ENCODE results near the gene EPB41. TPM values are rescaled to one million over a fixed set of nuclear protein-coding genes. Genes with fewer than 3 reads are reported as not detected.
"Not testable (repeated sequence)": the region's sequence is repeated elsewhere in the genome, so short reads cannot be mapped to it uniquely, and the experiment has no call there.

EPB41 gene
- total RNA-seq, 1 donor from 2014 or later: 68.0 TPM

DNA sequence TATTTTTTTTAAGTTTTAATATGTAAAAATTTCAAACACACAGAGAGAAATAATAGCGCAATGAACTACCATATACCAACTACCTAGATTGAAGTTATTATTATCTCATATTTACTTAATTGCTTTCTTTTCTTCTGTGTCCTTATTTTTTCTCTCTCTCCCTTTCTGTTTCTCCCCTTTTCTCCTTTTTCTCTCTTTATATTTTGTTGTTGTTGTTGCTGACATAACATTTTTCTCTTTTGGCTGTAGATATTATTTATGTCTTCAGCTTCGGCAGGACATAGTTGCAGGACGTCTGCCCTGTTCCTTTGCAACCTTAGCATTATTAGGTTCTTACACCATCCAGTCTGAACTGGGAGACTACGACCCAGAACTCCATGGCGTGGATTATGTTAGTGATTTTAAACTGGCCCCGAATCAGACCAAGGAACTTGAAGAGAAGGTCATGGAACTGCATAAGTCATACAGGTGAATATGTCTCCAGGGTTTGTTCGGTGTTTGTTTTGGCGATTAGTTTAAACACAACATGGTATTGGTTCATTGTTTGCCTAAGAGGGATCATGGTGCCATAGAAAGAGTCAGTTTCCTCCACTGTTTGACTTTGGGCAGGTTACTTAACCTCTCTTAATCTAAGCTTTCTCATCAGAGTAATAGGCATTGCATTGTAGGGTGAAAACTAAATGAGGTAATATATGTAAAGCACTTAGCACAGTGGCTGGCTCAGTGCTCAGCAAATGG, 103.8 kb downstream of the EPB41 start:
- H3K36me3 Mint-ChIP-seq (ENCODE audit: low read depth): peaks cover 13% of the 10 kb centered on the region
- H3K27ac Mint-ChIP-seq: no peak overlapping the region
- intact Hi-C loops (cut with micrococcal nuclease): no loop called here

DNA sequence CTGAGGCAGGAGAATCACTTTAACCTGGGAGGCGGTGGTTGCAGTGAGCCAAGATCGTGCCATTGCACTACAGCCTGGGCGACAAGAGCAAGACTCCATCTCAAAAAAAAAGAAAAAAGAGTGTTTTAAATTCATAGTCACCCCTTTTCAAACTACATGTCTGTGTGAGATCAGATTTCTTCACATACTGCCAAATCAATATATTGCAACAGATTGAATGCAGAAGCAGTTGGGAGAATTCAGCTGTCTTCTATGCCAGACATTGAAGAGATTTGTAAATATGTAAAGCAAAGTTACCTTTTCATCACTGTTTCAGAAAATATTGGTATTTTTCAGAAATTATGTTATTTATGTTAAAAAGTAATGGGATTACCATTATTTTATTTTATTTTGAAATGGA, 108.3 kb downstream of the EPB41 start:
- Mint-ChIP-seq H3K36me3 (ENCODE audit: low read depth) (peaks cover 13% of the 10 kb centered on the region), H3K27ac (no peak overlapping the region), H3K4me1 (ENCODE audit: low read depth) (no peaks in the 10 kb centered on the region), H3K4me3 (ENCODE audit: low read depth) (no peak overlapping the region), H3K27me3 (ENCODE audit: low read depth) (no peaks in the 10 kb centered on the region), H3K9me3 (no peaks in the 10 kb centered on the region)
- DNase-seq (ENCODE audit: low spot score): no peak
- intact Hi-C loops (cut with micrococcal nuclease): no loop called here

More for the DNA sequence above, 103.8 kb downstream of the EPB41 start:
- no peaks in the 10 kb centered on the region for H3K4me1 Mint-ChIP-seq (ENCODE audit: low read depth)
- H3K4me3 Mint-ChIP-seq (ENCODE audit: low read depth): no peak overlapping the region
- no peaks in the 10 kb centered on the region for H3K9me3 Mint-ChIP-seq
- H3K27me3 Mint-ChIP-seq (ENCODE audit: low read depth): no peaks in the 10 kb centered on the region
- no peak for DNase-seq (ENCODE audit: low spot score)

DNA sequence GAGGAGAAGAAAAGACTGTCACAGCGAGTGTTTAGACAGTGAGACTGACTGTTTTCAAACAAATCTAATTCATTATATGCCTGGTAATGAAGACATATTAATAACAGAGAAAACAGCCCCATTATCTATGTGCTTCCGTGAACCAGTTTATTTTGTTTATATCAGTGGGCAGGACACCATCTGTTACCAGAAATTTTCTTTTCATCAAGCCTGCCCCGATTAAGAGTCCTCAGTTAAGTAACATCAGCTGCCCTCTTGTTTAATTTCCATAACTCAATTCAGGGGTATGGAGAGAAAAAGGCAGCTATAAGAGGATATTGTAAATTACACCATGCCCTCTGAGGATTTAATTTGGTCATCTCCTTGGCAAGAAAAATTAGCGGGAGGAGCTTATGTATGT, 115.3 kb downstream of the EPB41 start:
- H3K27me3 Mint-ChIP-seq (ENCODE audit: low read depth): no peaks in the 10 kb centered on the region

DNA sequence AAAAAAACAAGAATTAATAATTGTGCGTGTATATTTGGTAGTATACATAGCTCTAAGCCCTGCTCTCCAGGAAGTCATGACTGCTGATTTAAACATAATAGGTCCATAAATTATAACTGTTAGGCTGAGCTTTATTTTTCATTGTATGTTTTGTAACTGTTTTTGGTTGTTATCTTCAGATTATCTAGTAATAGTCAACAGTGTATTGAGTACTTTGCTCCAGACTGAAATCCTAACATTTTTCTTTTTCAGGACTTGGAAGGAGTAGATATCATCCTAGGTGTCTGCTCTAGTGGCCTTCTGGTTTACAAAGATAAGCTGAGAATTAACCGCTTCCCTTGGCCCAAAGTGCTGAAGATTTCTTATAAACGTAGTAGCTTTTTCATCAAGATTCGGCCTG, 118.5 kb downstream of the EPB41 start:
- no peak for DNase-seq (ENCODE audit: low spot score)
- no peaks in the 10 kb centered on the region for H3K4me1 Mint-ChIP-seq (ENCODE audit: low read depth)
- H3K4me3 Mint-ChIP-seq (ENCODE audit: low read depth): no peak overlapping the region
- H3K27me3 Mint-ChIP-seq (ENCODE audit: low read depth): no peaks in the 10 kb centered on the region
- no peak overlapping the region for H3K27ac Mint-ChIP-seq
- H3K36me3 Mint-ChIP-seq (ENCODE audit: low read depth): peaks cover 24% of the 10 kb centered on the region
- intact Hi-C loops (cut with micrococcal nuclease): loop anchor here (1.0 to 10.0 kb wide), 3 partner anchors 151 to 248 kb away; no protein-coding TSS in a partner anchor
- H3K9me3 Mint-ChIP-seq: no peaks in the 10 kb centered on the region

More for the DNA sequence above, 115.3 kb downstream of the EPB41 start:
- Mint-ChIP-seq H3K9me3 (no peaks in the 10 kb centered on the region), H3K27ac (no peak overlapping the region), H3K4me3 (ENCODE audit: low read depth) (no peak overlapping the region), H3K36me3 (ENCODE audit: low read depth) (peaks cover 22% of the 10 kb centered on the region), H3K4me1 (ENCODE audit: low read depth) (no peaks in the 10 kb centered on the region)
- intact Hi-C loops (cut with micrococcal nuclease): loop anchor here (5.0 to 10.0 kb wide), 2 partner anchors 173 to 245 kb away; no protein-coding TSS in a partner anchor
- no peak for DNase-seq (ENCODE audit: low spot score)

DNA sequence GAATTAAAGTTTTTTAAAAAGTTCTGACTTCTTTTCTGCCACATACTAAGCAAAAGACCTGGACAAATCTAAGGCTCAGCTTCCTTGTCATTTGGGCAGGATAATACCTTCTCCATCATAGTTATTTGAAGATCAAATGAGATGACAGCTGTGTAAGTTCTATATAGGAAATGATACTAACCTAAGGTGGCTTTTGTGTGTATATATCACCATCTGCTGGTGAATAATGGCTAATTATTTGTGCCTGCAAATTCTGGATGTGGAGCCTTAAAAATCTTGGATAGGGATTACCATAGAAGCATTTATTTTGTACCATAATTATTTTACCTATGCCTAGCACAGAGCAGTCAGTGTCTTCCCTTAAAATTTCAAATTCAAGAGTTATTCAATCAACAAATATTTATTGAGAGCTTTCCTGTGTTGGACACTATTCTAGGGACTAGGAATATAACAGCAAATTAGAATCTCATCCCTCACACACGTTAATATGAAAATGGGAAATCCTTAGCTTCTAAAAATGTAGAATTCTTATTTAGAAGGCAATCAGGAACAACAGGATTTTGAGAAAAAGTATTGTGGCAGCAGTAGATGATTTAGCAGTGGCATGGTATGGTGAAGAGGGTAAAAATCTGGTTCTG, 119.6 kb downstream of the EPB41 start:
- H3K36me3 Mint-ChIP-seq (ENCODE audit: low read depth): peaks cover 26% of the 10 kb centered on the region
- intact Hi-C loops (cut with micrococcal nuclease): loop anchor here (1.0 to 10.0 kb wide), 3 partner anchors 152 to 249 kb away; no protein-coding TSS in a partner anchor
- H3K27ac Mint-ChIP-seq: no peak overlapping the region
- H3K4me3 Mint-ChIP-seq (ENCODE audit: low read depth): no peak overlapping the region
- no peaks in the 10 kb centered on the region for H3K4me1 Mint-ChIP-seq (ENCODE audit: low read depth)
- no peak for DNase-seq (ENCODE audit: low spot score)
- H3K27me3 Mint-ChIP-seq (ENCODE audit: low read depth): no peaks in the 10 kb centered on the region
- no peaks in the 10 kb centered on the region for H3K9me3 Mint-ChIP-seq

DNA sequence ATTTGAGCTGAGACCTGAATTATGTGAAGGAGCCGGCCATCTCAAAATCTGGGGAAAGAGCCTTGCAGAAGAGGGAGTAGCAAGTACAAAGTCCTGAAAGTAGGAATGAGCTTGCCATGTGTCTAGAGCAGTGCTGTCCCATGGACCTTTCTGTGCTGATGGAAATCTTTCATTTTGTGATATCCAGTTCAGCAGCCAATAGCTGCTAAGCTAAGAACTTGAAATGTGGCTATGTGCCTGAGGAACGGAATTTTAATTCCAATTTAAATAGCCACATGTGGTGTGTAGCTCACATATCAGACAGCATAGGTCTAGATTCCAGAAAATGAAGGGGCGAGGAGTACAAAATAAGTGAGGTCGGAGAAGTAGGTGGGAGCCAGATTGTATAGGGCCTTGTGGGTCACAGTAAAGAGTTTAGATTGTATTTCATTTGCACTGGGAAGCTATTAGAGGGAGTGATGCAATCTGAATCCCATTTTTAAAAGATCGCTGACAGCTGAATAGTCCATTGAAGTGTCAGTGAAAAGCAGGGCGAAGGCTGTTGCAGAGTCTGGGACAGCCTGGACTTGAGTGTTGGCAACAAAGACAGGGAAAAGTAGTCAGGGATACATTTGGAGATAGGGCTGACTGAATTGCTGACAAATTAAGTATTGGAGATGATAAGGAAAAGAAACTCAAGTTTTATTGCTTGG, 129.1 kb downstream of the EPB41 start:
- no peak for DNase-seq (ENCODE audit: low spot score)
- Mint-ChIP-seq H3K27ac (peak overlapping the region; percentile 24), H3K4me1 (ENCODE audit: low read depth) (peaks cover 6% of the 10 kb centered on the region), H3K36me3 (ENCODE audit: low read depth) (peaks cover 24% of the 10 kb centered on the region), H3K4me3 (ENCODE audit: low read depth) (no peak overlapping the region), H3K9me3 (no peaks in the 10 kb centered on the region), H3K27me3 (ENCODE audit: low read depth) (no peaks in the 10 kb centered on the region)
- intact Hi-C loops (cut with micrococcal nuclease): no loop called here

DNA sequence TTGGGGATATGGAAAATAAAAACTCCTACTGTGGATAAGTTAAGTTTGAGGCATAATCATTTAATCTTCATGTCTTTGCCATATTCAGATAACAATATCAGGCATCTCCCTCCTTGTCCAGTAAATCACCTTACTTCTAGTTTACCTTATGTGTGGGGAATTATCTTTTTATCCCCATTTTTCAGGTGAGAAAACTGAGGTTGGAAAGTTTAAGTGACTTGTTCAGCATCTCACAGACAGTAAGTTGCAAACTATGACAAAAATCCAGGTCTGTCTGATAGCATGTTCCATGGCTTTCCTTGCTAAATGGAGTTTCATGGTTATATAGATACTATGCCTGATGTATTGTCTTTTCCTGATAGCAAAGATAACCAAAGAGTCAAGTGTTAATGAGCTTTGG, 129.6 kb downstream of the EPB41 start:
- intact Hi-C loops (cut with micrococcal nuclease): no loop called here
- Mint-ChIP-seq H3K27ac (no peak overlapping the region), H3K9me3 (no peaks in the 10 kb centered on the region), H3K4me1 (ENCODE audit: low read depth) (peaks cover 6% of the 10 kb centered on the region), H3K36me3 (ENCODE audit: low read depth) (peaks cover 26% of the 10 kb centered on the region), H3K4me3 (ENCODE audit: low read depth) (no peak overlapping the region), H3K27me3 (ENCODE audit: low read depth) (no peaks in the 10 kb centered on the region)
- DNase-seq (ENCODE audit: low spot score): no peak

DNA sequence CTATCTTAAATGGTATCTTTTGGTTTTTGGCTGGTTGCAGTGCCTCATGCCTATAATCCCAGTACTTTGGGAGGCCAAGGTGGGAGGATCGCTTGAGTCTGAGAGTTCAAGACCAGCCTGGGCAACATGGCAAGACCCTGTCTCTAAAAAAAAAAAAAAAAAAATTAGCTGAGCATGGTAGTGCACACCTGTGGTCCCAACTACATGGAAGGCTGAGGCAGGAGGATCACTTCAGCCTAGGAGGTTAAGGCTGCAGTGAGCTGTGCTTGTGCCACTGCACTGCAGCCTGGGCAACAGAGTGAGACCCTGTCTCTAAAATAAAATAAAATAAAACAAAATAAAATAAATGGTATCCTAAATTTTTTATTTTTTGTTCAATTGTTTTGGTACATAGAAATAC, 131.3 kb downstream of the EPB41 start:
- H3K9me3 Mint-ChIP-seq; H3K4me3 Mint-ChIP-seq (ENCODE audit: low read depth); H3K27ac Mint-ChIP-seq; H3K4me1 Mint-ChIP-seq (ENCODE audit: low read depth); DNase-seq (ENCODE audit: low spot score); H3K27me3 Mint-ChIP-seq (ENCODE audit: low read depth); intact Hi-C loops (cut with micrococcal nuclease): not testable (repeated sequence)
- peaks cover 27% of the 10 kb centered on the region for H3K36me3 Mint-ChIP-seq (ENCODE audit: low read depth)

DNA sequence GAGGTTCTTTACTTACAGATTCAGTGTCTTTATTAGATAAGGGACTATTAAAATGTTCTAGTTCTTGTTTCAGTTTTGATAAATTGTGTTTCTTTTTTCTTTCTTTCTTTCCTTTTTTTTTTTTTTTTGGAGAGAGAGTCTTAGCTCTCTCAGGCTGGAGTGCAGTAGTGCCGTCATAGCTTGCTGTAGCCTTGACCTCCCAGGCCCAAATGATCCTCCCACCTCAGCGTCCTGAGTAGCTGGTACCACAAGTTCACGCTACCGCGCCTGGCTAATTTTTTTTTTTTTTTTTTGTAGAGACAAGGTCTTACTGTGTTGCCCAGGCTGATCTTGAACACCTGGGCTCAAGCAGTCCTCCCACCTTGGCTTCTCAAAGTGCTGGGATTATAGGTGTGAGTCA, 132.8 kb downstream of the EPB41 start:
- DNase-seq (ENCODE audit: low spot score): no peak
- Mint-ChIP-seq H3K36me3 (ENCODE audit: low read depth) (peaks cover 20% of the 10 kb centered on the region), H3K27ac (no peak overlapping the region), H3K27me3 (ENCODE audit: low read depth) (no peaks in the 10 kb centered on the region), H3K9me3 (no peaks in the 10 kb centered on the region), H3K4me3 (ENCODE audit: low read depth) (no peak overlapping the region), H3K4me1 (ENCODE audit: low read depth) (peaks cover 3% of the 10 kb centered on the region)
- intact Hi-C loops (cut with micrococcal nuclease): no loop called here

DNA sequence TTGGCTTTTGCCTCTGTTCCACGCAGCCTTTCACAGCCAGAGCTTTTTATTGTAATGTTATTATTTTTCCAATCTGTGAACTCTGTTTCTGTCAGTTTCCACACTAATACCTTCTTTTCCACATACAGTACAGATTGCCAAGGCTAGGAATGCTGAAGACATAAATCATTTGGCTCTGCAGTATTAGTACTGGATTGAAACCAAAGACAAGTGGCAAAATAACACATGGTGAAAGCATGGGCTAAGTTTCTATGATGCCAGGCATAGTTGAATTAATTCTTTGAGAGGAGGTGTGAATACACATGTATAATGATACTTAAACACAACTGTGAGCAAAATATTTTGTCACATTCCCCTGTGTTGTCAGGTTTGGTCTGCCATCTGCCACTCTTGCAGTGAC, 135.8 kb downstream of the EPB41 start:
- H3K36me3 Mint-ChIP-seq (ENCODE audit: low read depth): peaks cover 22% of the 10 kb centered on the region
- DNase-seq (ENCODE audit: low spot score): no peak
- H3K4me1 Mint-ChIP-seq (ENCODE audit: low read depth): peaks cover 3% of the 10 kb centered on the region
- no peak overlapping the region for H3K4me3 Mint-ChIP-seq (ENCODE audit: low read depth)
- no peaks in the 10 kb centered on the region for H3K9me3 Mint-ChIP-seq
- intact Hi-C loops (cut with micrococcal nuclease): no loop called here
- no peaks in the 10 kb centered on the region for H3K27me3 Mint-ChIP-seq (ENCODE audit: low read depth)
- no peak overlapping the region for H3K27ac Mint-ChIP-seq

DNA sequence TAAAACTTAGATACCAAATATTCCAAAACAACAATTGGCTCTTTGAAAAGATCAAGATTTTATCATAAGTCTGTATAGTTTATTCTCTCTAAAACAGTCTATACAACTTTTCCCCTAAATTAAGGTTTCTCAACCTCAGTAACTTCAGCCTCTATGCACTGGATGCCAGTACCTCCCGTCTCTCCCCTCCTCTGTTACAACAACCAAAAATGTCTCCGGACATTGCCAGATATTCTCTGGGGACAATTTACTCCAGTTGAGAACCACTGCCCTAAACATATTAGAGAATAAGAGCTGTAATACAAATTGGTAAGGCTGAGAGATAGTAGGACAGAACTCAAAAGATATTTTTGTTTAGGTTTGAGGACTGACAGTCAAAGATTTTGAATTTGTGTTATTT, 137.7 kb downstream of the EPB41 start:
- Mint-ChIP-seq H3K27ac (no peak overlapping the region), H3K4me1 (ENCODE audit: low read depth) (no peaks in the 10 kb centered on the region), H3K9me3 (no peaks in the 10 kb centered on the region), H3K36me3 (ENCODE audit: low read depth) (peaks cover 24% of the 10 kb centered on the region), H3K4me3 (ENCODE audit: low read depth) (no peak overlapping the region), H3K27me3 (ENCODE audit: low read depth) (no peaks in the 10 kb centered on the region)
- no peak for DNase-seq (ENCODE audit: low spot score)
- intact Hi-C loops (cut with micrococcal nuclease): no loop called here

DNA sequence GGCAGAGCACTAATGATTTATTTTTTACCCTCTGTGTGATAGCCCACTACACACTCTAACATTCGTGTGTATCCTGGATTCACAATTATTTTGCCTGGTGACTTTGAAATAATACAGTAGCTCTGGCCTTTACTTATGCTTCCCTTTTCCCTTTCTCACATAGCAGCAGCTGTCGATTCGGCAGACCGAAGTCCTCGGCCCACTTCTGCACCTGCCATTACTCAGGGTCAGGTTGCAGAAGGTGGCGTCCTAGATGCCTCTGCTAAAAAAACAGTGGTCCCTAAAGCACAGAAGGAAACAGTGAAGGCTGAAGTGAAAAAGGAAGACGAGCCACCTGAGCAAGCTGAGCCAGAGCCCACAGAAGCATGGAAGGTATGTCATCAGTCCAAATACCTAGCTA, 138.6 kb downstream of the EPB41 start:
- no peak for DNase-seq (ENCODE audit: low spot score)
- no peaks in the 10 kb centered on the region for H3K27me3 Mint-ChIP-seq (ENCODE audit: low read depth)
- no peak overlapping the region for H3K27ac Mint-ChIP-seq
- peaks cover 24% of the 10 kb centered on the region for H3K36me3 Mint-ChIP-seq (ENCODE audit: low read depth)
- H3K9me3 Mint-ChIP-seq: no peaks in the 10 kb centered on the region
- no peak overlapping the region for H3K4me3 Mint-ChIP-seq (ENCODE audit: low read depth)
- intact Hi-C loops (cut with micrococcal nuclease): no loop called here
- peaks cover 4% of the 10 kb centered on the region for H3K4me1 Mint-ChIP-seq (ENCODE audit: low read depth)

DNA sequence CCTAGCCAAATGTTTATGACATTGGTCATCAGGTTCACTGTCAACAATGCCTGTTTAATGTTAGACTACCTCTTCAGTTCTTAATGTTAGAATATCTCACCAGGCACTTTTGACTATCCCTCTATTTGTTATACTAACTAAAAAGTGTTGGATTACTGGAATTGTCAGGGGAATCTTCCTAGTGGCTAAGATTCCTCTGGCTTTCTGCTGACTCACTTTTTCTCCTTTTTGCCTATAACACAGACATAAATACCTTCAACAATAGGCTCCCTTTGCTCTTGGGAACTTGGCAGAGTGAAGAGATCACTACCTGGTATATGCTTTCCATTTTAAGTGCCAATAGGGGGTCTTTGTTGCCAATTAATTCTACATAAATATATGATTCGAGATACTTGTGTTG, 140.8 kb downstream of the EPB41 start:
- H3K36me3 Mint-ChIP-seq (ENCODE audit: low read depth): peaks cover 20% of the 10 kb centered on the region
- no peak overlapping the region for H3K27ac Mint-ChIP-seq
- DNase-seq (ENCODE audit: low spot score): no peak
- H3K4me1 Mint-ChIP-seq (ENCODE audit: low read depth): peaks cover 10% of the 10 kb centered on the region
- no peak overlapping the region for H3K4me3 Mint-ChIP-seq (ENCODE audit: low read depth)
- no peaks in the 10 kb centered on the region for H3K27me3 Mint-ChIP-seq (ENCODE audit: low read depth)
- no peaks in the 10 kb centered on the region for H3K9me3 Mint-ChIP-seq
- intact Hi-C loops (cut with micrococcal nuclease): no loop called here
